ENCODE results near the gene SLC5A6. TPM values are rescaled to one million over a fixed set of nuclear protein-coding genes. Genes with fewer than 3 reads are reported as not detected.
A peak's percentile ranks its signal among the peaks of the same experiment; 100 is the strongest.

SLC5A6 gene
- total and polyA plus RNA-seq, 12 donors = 5.3 to 20.5 (median 9.1) TPM

GRCh38 chr2:27250652-27251379 is 38.7 kb upstream of the SLC5A6 start:
- H3K27me3 ChIP-seq = peaks cover 0 to 45% (median 25%) of the 10 kb centered on the region in 7 donors
- WGBS, 2 donors = 49 to 60% methylated on average over 13 of the region's 13 CpGs
- no peak overlapping the region for H3K4me3 ChIP-seq
- H3K4me1 ChIP-seq = peaks cover 0 to 20% (median 8%) of the 10 kb centered on the region in 9 donors
- TF ChIP-seq, protein P1, sequence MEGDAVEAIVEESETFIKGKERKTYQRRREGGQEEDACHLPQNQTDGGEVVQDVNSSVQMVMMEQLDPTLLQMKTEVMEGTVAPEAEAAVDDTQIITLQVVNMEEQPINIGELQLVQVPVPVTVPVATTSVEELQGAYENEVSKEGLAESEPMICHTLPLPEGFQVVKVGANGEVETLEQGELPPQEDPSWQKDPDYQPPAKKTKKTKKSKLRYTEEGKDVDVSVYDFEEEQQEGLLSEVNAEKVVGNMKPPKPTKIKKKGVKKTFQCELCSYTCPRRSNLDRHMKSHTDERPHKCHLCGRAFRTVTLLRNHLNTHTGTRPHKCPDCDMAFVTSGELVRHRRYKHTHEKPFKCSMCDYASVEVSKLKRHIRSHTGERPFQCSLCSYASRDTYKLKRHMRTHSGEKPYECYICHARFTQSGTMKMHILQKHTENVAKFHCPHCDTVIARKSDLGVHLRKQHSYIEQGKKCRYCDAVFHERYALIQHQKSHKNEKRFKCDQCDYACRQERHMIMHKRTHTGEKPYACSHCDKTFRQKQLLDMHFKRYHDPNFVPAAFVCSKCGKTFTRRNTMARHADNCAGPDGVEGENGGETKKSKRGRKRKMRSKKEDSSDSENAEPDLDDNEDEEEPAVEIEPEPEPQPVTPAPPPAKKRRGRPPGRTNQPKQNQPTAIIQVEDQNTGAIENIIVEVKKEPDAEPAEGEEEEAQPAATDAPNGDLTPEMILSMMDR (IDR thresholded peaks at IDR 0.05) = no peak
- peak in 2 of 8 donors; percentile 6 to 9 for ATAC-seq
- intact Hi-C loops (cut with DNase I) = loop anchor here in 6 of 10 donors (1.0 to 10.0 kb wide), 6 partner anchors 30 to 54 kb away; partner anchors contain the start of genes TRIM54 (in 1 of the 6) and UCN (in 1 of the 6)
- no peak overlapping the region for H3K27ac ChIP-seq
- DNase-seq = no peak
- no peaks in the 10 kb centered on the region for H3K36me3 ChIP-seq
- no peaks in the 10 kb centered on the region for H3K9me3 ChIP-seq

DNA sequence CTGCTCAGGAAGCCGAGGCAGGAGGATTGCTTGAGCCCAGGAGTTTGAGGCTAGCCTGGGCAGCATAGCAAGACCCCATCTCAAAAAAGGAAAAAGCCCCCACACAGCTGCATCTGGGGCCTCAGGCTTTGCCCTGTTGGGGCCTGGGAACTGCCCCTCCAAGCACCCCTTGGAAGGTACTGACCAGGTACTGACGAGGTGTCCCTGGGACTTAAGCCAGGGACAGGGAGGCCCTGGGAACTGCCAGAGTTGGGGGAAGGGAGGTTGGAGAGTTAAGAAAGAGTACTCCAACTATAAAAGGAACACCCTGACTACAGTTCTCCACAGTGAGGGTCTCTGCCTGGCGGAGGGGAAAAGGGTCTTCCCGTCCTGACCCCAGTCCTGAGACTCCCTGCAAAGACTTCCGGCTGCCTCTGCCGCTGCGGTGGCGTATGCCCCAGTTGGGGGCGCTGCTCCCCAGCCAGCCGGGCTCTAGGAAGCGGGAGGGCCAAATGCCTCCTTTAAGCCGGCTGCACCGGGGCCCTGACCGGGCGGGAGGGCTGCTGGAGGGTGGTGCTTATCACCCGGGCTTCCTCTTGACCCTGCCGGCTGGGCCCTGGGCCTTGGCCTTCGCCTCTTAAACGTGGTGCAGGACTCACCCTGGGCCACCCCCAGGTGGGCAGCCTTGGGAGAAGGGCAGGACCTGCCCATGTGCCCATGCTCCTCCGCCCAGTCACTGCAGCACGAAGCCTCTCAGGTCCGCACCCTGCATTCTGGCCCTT is 38.0 kb upstream of the SLC5A6 start:
- intact Hi-C loops (cut with DNase I) = loop anchor here in 7 of 10 donors (1.0 to 10.0 kb wide), 7 partner anchors 31 to 55 kb away; partner anchors contain the start of genes TRIM54 (in 2 of the 7) and UCN (in 1 of the 7)
- 16 to 18% methylated on average over 22 of the region's 22 CpGs for WGBS, 2 donors
- H3K9me3 ChIP-seq = no peaks in the 10 kb centered on the region
- no peak overlapping the region for H3K27ac ChIP-seq
- peaks cover 0 to 43% (median 22%) of the 10 kb centered on the region in 7 donors for H3K27me3 ChIP-seq
- no peaks in the 10 kb centered on the region for H3K36me3 ChIP-seq
- H3K4me1 ChIP-seq = peaks cover 0 to 20% (median 9%) of the 10 kb centered on the region in 9 donors
- peak overlapping the region in 1 of 10 donors; percentile 10 for H3K4me3 ChIP-seq
- peak; percentile 45 to 64 for DNase-seq
- TF ChIP-seq, protein P1 (IDR thresholded peaks at IDR 0.05) = peak; percentile 40 to 81 (median 75)
- peak; percentile 71 to 87 (median 79) for ATAC-seq

DNA sequence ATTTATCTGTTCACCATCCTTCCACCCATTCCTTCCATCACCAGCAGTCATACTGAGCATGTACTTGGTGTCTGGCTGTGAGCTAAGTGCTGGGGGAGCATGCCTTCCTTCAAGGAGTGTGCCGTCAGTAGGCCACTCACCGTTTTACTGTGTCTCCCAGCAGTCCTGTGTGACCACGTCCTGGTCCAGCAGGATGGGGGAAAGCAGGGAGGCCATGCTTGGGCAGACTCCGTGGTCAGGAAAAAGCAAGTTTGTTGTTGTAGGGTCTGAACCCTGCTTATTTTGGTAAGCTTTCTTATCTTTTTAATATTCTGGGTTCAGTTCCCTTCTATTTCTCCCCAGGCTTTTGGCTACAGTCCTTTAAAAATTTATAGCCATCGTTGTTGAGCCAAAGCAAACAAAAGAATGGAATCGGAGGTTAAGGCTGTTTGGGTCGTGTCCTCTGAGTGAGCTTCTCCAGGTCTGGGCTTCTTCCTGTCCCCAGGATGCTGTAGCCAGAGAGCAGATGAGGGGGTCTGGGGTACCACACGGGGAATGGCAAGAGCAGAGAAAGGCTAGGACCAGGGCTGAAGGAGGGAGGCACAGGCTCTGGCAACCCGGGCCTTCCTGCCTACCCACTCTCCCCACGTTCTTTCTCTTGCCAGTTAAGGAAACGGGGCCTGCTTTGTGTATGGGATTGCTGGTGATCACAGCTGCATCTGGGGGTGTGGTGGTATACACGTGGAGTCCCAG is 37.3 kb upstream of the SLC5A6 start:
- TF ChIP-seq, protein P1 (IDR thresholded peaks at IDR 0.05) = no peak
- ATAC-seq (no peak), DNase-seq (no peak)
- intact Hi-C loops (cut with DNase I) = loop anchor here in 2 of 10 donors (5.0 kb wide), 2 partner anchors 33 to 48 kb away; partner anchors contain the start of gene TRIM54 (in 1 of the 2)
- Histone ChIP-seq H3K27ac (no peak overlapping the region), H3K4me1 (peaks cover 0 to 20% (median 8%) of the 10 kb centered on the region in 9 donors), H3K4me3 (no peak overlapping the region), H3K36me3 (peaks cover 0 to 4% (median 0%) of the 10 kb centered on the region in 9 donors), H3K9me3 (no peaks in the 10 kb centered on the region), H3K27me3 (peaks cover 0 to 40% (median 20%) of the 10 kb centered on the region in 7 donors)
- WGBS, 2 donors = 47 to 60% methylated on average over 12 of the region's 12 CpGs

All from heart right ventricle (tissue), 16 donors.